8988T (cell line): Measurements from ENCODE around the gene IL12A.

Source experiments
- DNase-seq: peaks from one replicate; pipeline ENCODE4 v3.0.0; 2011

Gene IL12A

DNA sequence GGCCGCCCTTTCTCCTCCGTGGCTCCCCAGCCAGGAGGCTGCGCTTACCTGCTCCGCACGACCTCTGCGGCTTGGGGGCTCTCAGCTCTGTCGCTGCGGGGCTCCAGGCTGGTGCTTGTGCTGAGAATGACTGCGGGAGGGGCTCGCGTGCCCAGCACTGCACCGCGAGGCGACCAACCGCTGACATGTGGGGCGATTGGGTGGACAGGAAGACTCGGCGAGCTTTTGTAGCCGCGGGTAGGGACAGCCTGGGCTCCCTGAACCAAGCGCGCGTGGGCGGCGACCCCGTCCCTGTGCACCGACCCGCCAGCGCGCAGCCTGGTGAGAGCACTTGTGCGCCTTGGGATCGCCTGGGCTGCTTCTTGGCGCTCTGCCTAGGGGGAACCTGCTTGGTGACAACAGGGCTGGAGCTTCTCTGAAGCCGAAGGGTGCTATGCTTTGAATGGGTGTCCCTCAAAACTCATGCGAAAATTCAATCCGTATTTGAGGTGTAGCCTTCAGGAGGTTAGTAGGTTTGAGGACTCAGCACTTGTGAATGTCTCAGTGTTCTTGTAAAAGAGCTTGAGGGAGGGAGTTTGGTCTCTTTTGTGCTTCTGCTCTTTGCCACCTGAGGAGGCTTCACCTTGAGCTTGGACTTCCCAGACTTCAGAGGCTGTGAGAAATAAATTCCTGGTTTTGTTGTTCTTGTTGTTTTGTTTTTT is 50.4 kb downstream of the IL12A start:
- no peak for DNase-seq

DNA sequence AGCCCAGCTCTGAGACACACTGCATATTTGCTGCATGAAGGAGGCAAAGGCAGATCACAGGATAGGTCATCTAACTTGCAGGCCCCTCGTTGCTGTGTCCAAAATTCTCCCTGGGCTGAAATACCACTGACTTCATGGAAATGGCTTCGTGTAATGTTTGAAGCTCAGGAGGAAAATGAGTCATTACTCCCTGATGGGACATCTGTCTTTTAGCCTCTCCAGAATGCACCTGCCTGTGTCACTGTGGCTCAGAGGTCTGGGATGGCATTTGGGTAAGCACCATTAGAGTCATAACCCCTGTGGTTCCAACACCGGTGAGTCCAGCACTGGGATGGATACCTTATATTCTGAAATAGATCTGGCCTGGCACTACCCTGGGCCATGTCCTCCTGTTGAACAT is 51.5 kb downstream of the IL12A start:
- no peak for DNase-seq

DNA sequence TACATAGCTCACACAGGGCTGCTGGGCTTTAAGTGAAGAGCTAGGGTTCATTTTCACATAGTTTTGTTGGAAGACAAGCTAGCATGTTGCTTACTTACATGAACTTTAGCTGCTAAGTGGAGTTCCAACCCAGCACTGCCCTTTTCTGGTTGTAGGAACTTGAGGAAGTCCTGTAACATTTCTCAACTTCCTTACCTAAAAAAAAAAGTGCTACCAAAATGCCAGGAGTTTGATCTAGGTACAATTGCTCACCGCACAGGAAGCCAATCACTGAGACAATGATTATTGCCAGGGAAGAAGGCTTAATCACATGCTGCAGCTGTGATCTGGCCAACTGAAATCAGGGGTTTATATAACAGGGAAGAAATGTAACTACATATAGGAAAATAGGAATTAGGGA is 52.8 kb downstream of the IL12A start:
- no peak for DNase-seq

DNA sequence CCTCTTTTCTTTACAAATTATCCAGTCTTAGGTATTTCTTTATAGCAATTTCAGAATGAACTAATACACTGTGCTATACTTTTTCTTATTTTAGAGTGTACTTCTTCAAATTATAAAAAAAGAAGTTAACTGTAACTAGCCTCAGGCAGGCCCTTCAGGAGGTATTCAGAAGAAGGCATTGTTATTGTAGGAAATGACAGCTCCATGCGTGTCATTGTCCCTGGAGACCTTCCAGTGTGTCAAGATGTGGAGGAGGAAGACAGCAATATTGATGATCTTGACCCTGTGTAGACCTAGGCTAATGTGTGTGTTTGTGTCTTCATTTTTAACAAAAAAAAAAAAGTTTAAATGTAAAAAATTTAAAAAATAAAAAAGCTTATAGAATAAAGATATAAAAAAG is 55.5 kb downstream of the IL12A start:
- no peak for DNase-seq
